ENCODE results near the gene SHLD1. TPM values are rescaled to one million over a fixed set of nuclear protein-coding genes. Genes with fewer than 3 reads are reported as not detected.

Gene SHLD1
- total and polyA plus RNA-seq, 2 experiments from 2014 or later, result 2.6 to 6.7 TPM

DNA sequence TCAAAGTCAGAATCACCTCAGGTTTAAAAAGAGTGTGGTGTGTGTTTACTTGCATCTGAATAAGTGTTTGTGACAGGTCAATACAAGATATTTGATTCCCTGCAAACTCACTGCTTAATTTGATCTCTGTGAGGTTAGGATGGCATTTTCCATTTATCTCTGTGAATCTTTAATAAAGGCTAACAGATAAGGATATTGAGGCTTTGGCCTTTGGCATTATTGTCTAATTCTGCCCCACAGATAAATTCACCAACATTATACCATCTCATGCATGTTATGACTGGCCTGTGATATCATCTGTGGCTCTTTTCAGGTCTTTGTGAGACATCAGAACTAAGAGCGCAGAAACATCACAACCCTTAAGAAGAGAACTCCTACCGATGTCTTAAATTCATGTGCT lies 115.4 kb downstream of the SHLD1 start:
- H3K27me3 ChIP-seq (replicated peaks; ENCODE audit: insufficient read depth), result no peaks in the 10 kb centered on the region
- H3K9me3 ChIP-seq (ENCODE audit: low read depth), result no peaks in the 10 kb centered on the region
- H4K20me1 ChIP-seq (ENCODE audit: insufficient read depth), result no peaks in the 10 kb centered on the region
- no peaks in the 10 kb centered on the region for H3K79me2 ChIP-seq (ENCODE audit: insufficient read depth)
- no peak for DNase-seq
- H3K4me3 ChIP-seq, result no peak overlapping the region
- in situ Hi-C loops (cut with MboI), result loop anchor here (10.0 kb wide), 1 partner anchor 61 kb away; no protein-coding TSS in a partner anchor
- no peak overlapping the region for H3K27ac ChIP-seq
- H3K4me2 ChIP-seq (ENCODE audit: unreplicated experiment), result no peak overlapping the region
- TF ChIP-seq EZH2phosphoT487 (IDR thresholded peaks at IDR 0.05; ENCODE audit: insufficient read depth, low read depth) (no peak), EZH2 (IDR thresholded peaks at IDR 0.05; ENCODE audit: insufficient read depth, poor library complexity, severe bottlenecking) (no peak)
- no peak overlapping the region for H3K9ac ChIP-seq
- no peaks in the 10 kb centered on the region for H3K9me2 ChIP-seq (ENCODE audit: insufficient read depth)
- H2AFZ ChIP-seq, result no peak overlapping the region
- H3K36me3 ChIP-seq (ENCODE audit: low read depth), result no peaks in the 10 kb centered on the region
- peaks cover 16% of the 10 kb centered on the region for H3K4me1 ChIP-seq (ENCODE audit: insufficient read depth)
- WGBS, 2 experiments (ENCODE audit: low coverage in 1 of 2, low lambda C conversion rate in 2 of 2, missing lambda C conversion rate in 2 of 2), result 92 to 94% methylated on average over 2 of the region's 2 CpGs
- H3F3A ChIP-seq (ENCODE audit: insufficient read depth), result peaks cover 6% of the 10 kb centered on the region; the same call in 1 of the 2 replicates

DNA sequence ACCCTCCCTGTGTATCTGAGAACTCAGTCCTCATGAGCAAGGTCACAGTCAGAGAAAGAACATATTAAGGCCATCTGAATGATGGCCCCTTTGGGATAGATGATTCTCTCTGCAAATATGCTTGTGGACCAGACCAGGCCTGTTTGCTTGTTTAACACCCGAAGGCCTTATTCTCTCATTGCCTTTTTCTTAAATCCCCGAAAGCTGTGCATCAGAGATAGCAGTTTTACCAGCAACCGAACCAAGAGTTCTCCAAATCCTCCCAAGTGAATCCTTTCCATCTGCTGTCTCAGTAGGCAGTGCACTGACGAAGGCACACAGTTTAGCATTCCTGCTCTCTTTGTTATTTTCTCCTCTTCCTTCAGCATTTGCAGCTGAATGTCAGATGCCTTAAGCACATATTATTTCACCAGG lies 120.4 kb downstream of the SHLD1 start:
- no peak overlapping the region for H3K4me2 ChIP-seq (ENCODE audit: unreplicated experiment)
- DNase-seq, result no peak
- in situ Hi-C loops (cut with MboI), result no loop called here

DNA sequence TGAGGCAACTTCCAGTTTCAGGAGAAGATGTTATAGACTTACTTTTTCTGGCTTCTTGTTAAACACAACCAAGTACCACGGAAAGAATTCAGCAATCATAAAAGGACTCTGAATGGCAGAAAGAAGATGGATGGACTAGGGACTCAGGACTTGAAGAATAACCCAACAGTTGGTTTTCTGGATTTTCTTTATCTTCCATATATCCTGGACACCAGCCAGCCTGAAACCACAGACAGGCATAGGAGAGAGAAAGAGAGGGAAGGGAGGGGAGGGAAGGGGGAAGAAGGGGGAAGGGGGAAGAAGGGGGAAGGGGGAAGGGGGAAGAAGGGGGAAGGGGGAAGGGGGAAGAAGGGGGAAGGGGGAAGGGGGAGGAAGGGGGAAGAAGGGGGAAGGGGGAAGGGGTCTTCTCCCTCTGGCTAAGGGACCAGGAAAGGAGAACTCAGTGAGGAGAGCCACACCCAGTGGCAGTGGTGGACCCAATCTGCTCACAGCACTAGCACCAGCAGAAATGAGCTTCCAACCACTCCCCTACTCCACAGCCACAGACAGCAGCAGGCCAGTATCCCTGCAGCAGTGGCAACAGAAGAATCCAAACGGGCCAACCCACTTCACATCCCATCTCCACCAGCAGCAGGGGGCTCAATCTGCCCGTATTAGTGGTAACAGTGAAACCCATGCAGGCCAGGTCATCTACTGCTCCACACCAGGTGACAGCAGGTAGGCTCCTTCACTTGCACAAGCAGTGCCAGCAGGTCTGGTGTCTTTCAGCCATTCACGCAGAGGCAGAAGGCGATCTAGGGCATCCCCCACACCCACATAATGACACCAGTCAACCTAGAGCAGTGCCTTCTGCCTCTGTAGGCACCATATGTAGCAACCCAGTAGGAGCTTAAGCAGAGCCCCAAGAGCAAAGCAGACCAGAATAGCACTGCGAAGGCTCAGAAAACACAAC lies 121.5 kb downstream of the SHLD1 start:
- H2AFZ ChIP-seq, result no peak overlapping the region
- H4K20me1 ChIP-seq (ENCODE audit: insufficient read depth), result no peaks in the 10 kb centered on the region
- WGBS, 2 experiments (ENCODE audit: low coverage in 1 of 2, low lambda C conversion rate in 2 of 2, missing lambda C conversion rate in 2 of 2), result 67 to 71% methylated on average over 6 of the region's 6 CpGs
- TF ChIP-seq EZH2phosphoT487 (IDR thresholded peaks at IDR 0.05; ENCODE audit: insufficient read depth, low read depth) (no peak), EZH2 (IDR thresholded peaks at IDR 0.05; ENCODE audit: insufficient read depth, poor library complexity, severe bottlenecking) (no peak)
- no peak overlapping the region for H3K4me3 ChIP-seq
- no peaks in the 10 kb centered on the region for H3K79me2 ChIP-seq (ENCODE audit: insufficient read depth)
- DNase-seq, result no peak
- in situ Hi-C loops (cut with MboI), result no loop called here
- H3K9me2 ChIP-seq (ENCODE audit: insufficient read depth), result no peaks in the 10 kb centered on the region
- H3F3A ChIP-seq (ENCODE audit: insufficient read depth), result no peaks in the 10 kb centered on the region
- H3K4me1 ChIP-seq (ENCODE audit: insufficient read depth), result no peaks in the 10 kb centered on the region
- no peak overlapping the region for H3K9ac ChIP-seq
- H3K36me3 ChIP-seq (ENCODE audit: low read depth), result no peaks in the 10 kb centered on the region
- no peak overlapping the region for H3K27ac ChIP-seq
- H3K4me2 ChIP-seq (ENCODE audit: unreplicated experiment), result no peak overlapping the region
- peaks cover 13% of the 10 kb centered on the region; the same call in 1 of the 2 replicates for H3K27me3 ChIP-seq (replicated peaks; ENCODE audit: insufficient read depth)
- no peaks in the 10 kb centered on the region for H3K9me3 ChIP-seq (ENCODE audit: low read depth)

More for the DNA sequence above, 120.4 kb downstream of the SHLD1 start:
- Histone ChIP-seq H3K4me3 (no peak overlapping the region), H3K4me1 (ENCODE audit: insufficient read depth) (no peaks in the 10 kb centered on the region), H3K9me3 (ENCODE audit: low read depth) (no peaks in the 10 kb centered on the region), H3F3A (ENCODE audit: insufficient read depth) (no peaks in the 10 kb centered on the region), H3K36me3 (ENCODE audit: low read depth) (no peaks in the 10 kb centered on the region), H2AFZ (no peak overlapping the region), H3K79me2 (ENCODE audit: insufficient read depth) (no peaks in the 10 kb centered on the region), H4K20me1 (ENCODE audit: insufficient read depth) (no peaks in the 10 kb centered on the region), H3K9me2 (ENCODE audit: insufficient read depth) (no peaks in the 10 kb centered on the region), H3K9ac (no peak overlapping the region), H3K27me3 (replicated peaks; ENCODE audit: insufficient read depth) (peaks cover 13% of the 10 kb centered on the region; the same call in 1 of the 2 replicates), H3K27ac (no peak overlapping the region)
- WGBS, 2 experiments (ENCODE audit: low coverage in 1 of 2, low lambda C conversion rate in 2 of 2, missing lambda C conversion rate in 2 of 2), result 48 to 58% methylated on average over 4 of the region's 4 CpGs
- TF ChIP-seq EZH2phosphoT487 (IDR thresholded peaks at IDR 0.05; ENCODE audit: insufficient read depth, low read depth) (no peak), EZH2 (IDR thresholded peaks at IDR 0.05; ENCODE audit: insufficient read depth, poor library complexity, severe bottlenecking) (no peak)

DNA sequence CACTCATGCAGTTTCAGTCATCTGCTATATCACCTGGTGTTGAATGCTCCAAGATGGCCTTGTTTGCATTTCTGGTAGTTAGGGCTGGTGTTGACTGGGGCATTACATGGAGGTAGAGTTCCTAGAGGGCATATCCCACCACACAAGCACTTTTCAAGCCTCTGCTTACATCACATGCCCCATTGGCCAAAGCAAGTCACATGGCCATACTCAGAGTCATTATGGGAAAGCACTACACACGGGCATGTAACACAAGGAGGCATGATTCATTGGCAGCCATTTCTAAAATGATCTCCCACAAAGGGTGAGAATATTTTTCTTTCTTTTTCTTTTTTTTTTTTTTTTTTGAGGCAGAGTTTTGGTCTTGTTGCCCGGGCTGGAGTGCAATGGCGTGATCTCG lies 126.9 kb downstream of the SHLD1 start:
- no peak overlapping the region for H3K9ac ChIP-seq
- no peaks in the 10 kb centered on the region for H3K9me3 ChIP-seq (ENCODE audit: low read depth)
- no peak overlapping the region for H2AFZ ChIP-seq
- DNase-seq, result no peak
- peaks cover 24% of the 10 kb centered on the region; the same call in 1 of the 2 replicates for H3K27me3 ChIP-seq (replicated peaks; ENCODE audit: insufficient read depth)
- TF ChIP-seq EZH2 (IDR thresholded peaks at IDR 0.05; ENCODE audit: insufficient read depth, poor library complexity, severe bottlenecking), result no peak
- no peak for TF ChIP-seq EZH2phosphoT487 (IDR thresholded peaks at IDR 0.05; ENCODE audit: insufficient read depth, low read depth)
- H3K4me3 ChIP-seq, result no peak overlapping the region
- no peak overlapping the region for H3K4me2 ChIP-seq (ENCODE audit: unreplicated experiment)
- H3K4me1 ChIP-seq (ENCODE audit: insufficient read depth), result no peaks in the 10 kb centered on the region
- no peaks in the 10 kb centered on the region for H3K36me3 ChIP-seq (ENCODE audit: low read depth)
- no peaks in the 10 kb centered on the region for H3K9me2 ChIP-seq (ENCODE audit: insufficient read depth)
- H3K79me2 ChIP-seq (ENCODE audit: insufficient read depth), result no peaks in the 10 kb centered on the region
- in situ Hi-C loops (cut with MboI), result no loop called here
- H4K20me1 ChIP-seq (ENCODE audit: insufficient read depth), result no peaks in the 10 kb centered on the region
- H3F3A ChIP-seq (ENCODE audit: insufficient read depth), result no peaks in the 10 kb centered on the region
- WGBS, 2 experiments (ENCODE audit: low coverage in 1 of 2, low lambda C conversion rate in 2 of 2, missing lambda C conversion rate in 2 of 2), result 62 to 75% methylated on average over 3 to 4 of the region's 4 CpGs
- no peak overlapping the region for H3K27ac ChIP-seq

Data from GM23248 (cell line).